ENCODE data around the gene CAPN10.
A peak's percentile ranks its signal among the peaks of the same experiment; 100 is the strongest.

Gene CAPN10

DNA sequence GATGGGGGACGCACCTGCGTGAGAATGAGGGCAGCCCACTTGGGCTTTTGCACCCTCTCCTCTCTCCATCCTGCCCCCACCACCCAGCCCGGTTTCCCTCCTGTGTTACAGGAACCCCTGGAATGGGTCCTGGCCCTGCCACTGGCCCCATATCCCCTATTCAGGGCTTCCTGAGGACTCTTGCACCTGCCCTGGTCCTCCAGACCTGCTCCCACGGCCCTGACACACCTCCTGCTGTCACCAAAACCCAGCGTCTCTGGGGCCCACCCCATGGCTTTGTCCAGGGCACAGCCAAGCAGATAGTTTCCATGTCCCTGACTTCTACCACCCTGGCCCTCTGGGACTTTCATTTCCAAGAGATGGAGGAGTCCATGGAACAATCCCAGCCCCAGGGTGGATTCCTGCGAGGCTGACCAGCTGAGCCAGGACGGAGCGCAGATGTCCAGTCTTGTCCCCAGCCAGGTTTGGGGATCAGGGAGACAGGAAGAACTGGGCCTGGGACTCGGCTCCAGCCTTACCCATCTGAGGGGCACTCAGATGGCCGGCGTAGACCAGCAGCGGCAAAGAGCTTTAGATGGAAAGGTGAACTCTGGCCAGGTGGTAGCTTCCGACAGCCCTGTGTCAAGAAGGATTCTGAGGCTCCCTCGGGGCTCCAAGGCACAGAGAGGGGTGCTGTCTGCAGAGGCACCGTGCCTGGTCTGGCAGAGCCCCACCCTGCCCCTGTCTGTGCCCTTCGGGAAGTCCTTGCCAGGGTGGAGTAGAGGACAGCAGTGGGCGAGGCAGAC is 50.8 kb downstream of the CAPN10 start:
- no peak for DNase-seq
- no peaks in the 10 kb centered on the region for H3K4me1 Mint-ChIP-seq
- H3K9me3 Mint-ChIP-seq, result peaks cover 25% of the 10 kb centered on the region
- H3K27ac Mint-ChIP-seq, result no peak overlapping the region
- CTCF ChIA-PET, result no interaction called here
- no peak overlapping the region for H3K4me3 Mint-ChIP-seq
- H3K36me3 Mint-ChIP-seq, result no peaks in the 10 kb centered on the region
- H3K27me3 Mint-ChIP-seq, result peaks cover 11% of the 10 kb centered on the region

DNA sequence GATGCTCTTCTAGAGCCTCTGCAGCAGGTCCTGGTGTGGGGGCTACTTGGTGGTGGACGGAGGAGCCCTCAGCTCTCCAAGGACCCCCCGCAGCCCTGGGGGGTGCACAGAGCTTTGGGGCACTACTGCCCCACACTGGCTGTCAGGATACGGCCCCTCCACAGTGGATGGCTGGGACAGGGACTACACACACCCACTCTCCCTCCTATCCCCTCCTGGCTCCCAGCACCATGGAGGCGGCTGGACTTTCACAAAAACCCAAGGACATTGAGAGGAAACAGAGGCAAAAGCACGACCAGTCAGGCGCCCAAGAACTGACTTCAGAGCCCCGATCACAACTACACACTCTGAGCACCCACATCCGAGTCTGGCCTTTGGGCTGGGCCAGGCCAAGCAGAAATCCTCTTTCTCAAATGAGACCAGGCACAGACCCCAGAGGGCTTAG is 51.4 kb downstream of the CAPN10 start:
- peaks cover 22% of the 10 kb centered on the region for H3K9me3 Mint-ChIP-seq
- H3K27ac Mint-ChIP-seq, result no peak overlapping the region

DNA sequence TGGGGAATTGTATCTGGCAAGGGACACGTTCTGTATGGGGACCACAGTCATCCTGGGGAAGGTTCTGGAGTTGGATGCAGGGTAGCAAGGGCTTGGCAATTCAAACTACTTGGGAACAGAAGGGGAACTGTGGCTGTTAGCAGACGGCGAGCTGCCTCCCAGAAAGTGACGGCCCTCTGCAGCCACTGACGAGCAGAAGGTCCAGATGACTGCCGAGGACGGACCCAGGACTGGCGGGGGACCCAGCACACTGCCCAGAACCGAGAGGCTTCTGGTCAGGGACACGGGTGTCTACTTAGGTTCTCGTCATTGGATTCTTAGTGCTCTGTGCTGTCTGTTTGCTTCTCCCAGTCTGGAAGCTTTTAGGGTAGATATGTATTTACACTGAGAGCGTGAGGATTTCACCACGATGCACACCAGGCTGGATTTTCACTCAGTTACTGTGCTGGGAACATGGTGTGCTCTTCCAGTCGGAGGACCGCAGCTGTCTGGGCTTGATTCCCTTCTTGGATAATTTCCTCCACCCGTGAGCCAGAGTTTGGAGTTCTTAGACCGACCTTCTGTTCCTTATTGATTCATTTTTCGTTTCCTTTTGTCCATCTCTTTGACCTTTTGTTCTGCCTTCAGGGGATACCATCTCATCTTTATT is 52.1 kb downstream of the CAPN10 start:
- H3K36me3 Mint-ChIP-seq, result no peaks in the 10 kb centered on the region
- DNase-seq, result no peak
- peaks cover 11% of the 10 kb centered on the region for H3K27me3 Mint-ChIP-seq
- CTCF ChIA-PET, result no interaction called here
- no peaks in the 10 kb centered on the region for H3K4me1 Mint-ChIP-seq
- no peak overlapping the region for H3K4me3 Mint-ChIP-seq
- H3K27ac Mint-ChIP-seq, result no peak overlapping the region
- peaks cover 15% of the 10 kb centered on the region for H3K9me3 Mint-ChIP-seq

More for the DNA sequence above, 51.4 kb downstream of the CAPN10 start:
- Mint-ChIP-seq H3K4me1 (no peaks in the 10 kb centered on the region), H3K4me3 (no peak overlapping the region), H3K36me3 (no peaks in the 10 kb centered on the region), H3K27me3 (peaks cover 11% of the 10 kb centered on the region)
- CTCF ChIA-PET, result no interaction called here
- DNase-seq, result no peak

DNA sequence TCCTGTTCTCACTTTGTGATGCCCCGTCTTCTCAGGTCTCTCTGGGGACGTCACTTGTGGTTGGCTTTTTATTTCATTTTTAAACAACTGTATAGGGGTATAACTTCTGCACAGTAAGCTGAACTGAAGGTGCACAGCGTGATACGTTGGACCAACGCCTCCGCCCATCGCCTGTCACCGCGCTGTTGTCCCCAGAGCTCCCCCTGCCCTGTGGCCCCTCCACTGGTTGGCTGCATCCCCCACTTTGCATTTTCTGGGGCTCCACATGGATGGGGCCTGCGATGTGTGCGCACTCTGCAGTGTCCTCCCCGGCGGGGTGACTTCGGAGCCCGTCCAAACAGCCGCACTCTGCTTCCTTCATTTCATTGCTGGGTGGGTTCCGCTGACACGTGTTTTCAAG is 53.0 kb downstream of the CAPN10 start:
- Mint-ChIP-seq H3K36me3 (no peaks in the 10 kb centered on the region), H3K27me3 (peaks cover 11% of the 10 kb centered on the region), H3K9me3 (peaks cover 9% of the 10 kb centered on the region), H3K4me1 (no peaks in the 10 kb centered on the region), H3K27ac (no peak overlapping the region), H3K4me3 (no peak overlapping the region)
- CTCF ChIA-PET, result no interaction called here
- no peak for DNase-seq

DNA sequence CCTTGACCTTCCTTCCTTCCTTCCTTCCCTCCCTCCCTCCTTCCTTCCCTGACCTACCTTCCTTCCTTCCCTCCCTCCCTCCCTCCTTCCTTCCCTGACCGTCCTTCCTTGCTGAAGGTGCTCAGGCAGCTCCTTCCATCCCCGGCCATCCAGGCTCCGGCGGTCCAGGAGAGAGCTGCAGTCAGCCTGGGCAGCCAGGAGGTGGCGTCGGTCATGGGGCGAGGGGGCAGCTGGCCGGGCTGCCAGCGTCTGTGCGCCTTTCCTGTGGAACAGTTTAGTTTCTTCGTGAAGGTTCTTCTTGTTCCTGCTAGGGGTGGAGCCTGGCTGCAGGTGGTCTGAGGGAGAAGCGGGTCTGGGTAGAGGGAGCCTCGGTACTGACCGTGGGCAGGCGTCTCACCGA is 54.4 kb downstream of the CAPN10 start:
- Mint-ChIP-seq H3K27ac (no peak overlapping the region), H3K4me3 (no peak overlapping the region), H3K36me3 (no peaks in the 10 kb centered on the region), H3K27me3 (peaks cover 11% of the 10 kb centered on the region), H3K9me3 (peaks cover 5% of the 10 kb centered on the region), H3K4me1 (peaks cover 2% of the 10 kb centered on the region)
- CTCF ChIA-PET, result no interaction called here
- no peak for DNase-seq

DNA sequence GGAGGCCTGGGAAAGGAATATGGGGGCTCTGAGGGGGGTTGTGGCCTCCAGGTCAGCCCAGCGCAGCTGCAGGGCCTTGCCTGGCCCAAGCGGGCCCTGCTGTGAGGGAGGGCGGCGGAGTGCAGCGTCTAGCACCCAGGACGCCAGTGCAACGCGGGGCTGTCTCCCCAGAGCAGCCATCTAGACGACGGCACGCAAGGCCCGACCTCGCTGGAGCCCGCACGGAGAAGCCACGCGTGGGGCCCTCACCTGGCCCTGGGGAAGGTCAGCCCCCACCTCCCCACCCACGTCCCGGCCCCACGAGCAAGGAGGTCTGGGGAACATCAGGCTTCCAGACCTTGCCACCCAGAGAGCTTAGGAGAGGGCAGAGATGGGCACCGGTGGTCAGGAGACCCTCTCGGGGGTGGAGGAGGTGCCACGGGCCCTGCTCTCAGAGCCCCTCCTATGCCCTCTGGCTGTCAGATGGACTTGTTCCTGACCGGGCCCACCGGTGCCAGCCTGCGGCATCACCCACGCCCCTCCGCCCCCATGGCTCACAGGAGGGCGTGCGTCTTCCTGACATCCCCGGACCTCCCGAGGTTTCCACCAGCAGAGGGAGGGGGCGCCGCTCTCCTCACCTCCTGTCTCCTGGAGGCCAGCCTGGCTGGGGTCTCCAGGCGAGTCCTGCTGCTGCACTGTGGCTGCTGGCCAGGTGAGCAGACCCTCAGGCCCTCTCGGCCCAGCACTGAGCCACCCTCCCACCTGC is 55.7 kb downstream of the CAPN10 start:
- Mint-ChIP-seq H3K27me3 (peaks cover 21% of the 10 kb centered on the region), H3K27ac (no peak overlapping the region), H3K4me1 (peaks cover 7% of the 10 kb centered on the region), H3K36me3 (no peaks in the 10 kb centered on the region), H3K9me3 (peaks cover 5% of the 10 kb centered on the region), H3K4me3 (no peak overlapping the region)
- no peak for DNase-seq
- CTCF ChIA-PET, result no interaction called here

DNA sequence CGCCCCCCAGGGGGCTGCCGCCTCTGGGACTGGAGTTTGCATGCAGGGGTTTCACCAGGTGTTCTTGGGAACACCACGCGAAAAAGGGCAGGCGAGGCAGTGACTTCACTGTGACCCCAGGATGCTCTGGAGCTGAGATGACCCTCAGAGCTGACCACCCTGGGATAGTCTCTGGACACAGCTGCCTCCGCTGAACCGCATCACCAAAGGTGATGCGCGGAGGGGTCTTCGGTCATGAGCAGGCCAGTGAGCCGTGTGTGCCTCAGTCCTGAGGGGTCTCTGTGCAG is 56.2 kb downstream of the CAPN10 start:
- no peak overlapping the region for H3K27ac Mint-ChIP-seq
- peaks cover 21% of the 10 kb centered on the region for H3K27me3 Mint-ChIP-seq
- no peak overlapping the region for H3K4me3 Mint-ChIP-seq
- H3K36me3 Mint-ChIP-seq, result no peaks in the 10 kb centered on the region
- CTCF ChIA-PET, result no interaction called here
- peaks cover 7% of the 10 kb centered on the region for H3K4me1 Mint-ChIP-seq
- peaks cover 5% of the 10 kb centered on the region for H3K9me3 Mint-ChIP-seq
- no peak for DNase-seq

DNA sequence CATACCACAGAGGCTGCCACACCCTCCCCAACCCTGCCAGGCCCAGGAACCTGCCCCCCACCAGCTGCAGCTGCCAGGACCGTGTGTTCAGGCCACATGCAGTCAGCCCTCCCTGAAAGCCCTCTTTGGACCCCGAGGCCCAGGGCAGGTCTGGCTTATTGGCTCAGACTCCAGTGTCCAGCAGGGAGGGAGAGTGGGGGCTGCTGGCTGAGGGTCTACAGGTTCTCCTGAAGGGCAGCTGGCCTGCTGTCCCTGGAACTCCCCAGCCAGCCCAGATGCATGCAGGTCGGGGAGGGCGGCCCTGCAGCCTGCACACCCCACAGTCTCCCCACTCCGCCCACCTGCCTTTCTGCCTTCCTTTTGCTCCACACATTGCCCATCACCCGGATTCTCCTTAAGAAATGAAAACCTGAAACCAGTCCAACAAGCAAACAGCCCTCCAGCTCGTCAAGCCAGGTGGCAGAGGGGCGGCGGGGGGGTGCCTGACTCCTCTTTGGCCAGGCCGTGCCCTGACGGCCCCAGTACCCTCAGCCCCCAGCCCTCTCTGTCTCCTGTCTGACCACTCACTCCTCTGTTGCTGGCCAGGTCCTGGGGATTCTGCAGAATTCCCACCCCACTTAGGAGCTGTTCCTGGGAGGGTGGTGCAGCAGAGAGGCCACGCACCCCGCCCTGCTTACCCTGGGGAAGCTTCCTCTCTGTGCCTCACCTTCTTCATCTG is 56.7 kb downstream of the CAPN10 start:
- DNase-seq, result no peak
- peak overlapping the region; percentile 60 for H3K27ac Mint-ChIP-seq

DNA sequence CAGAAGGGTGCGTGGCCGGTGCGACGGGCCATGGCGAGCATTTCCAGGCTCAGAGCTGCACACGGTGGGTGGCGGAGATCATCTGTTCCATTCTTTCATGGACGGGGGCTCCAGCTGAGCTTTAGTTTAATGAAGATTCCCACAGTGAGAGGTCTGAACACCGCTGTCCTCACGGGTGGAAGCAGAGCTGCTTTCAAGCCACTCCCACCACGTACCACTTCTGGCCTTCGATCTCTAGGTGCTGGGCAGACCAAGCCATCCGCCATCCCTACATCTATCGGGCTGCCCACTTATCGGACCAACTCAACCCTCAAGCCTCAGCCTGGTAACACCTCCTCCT is 57.2 kb downstream of the CAPN10 start:
- no peaks in the 10 kb centered on the region for H3K36me3 Mint-ChIP-seq
- peaks cover 7% of the 10 kb centered on the region for H3K4me1 Mint-ChIP-seq
- H3K27ac Mint-ChIP-seq, result no peak overlapping the region
- H3K9me3 Mint-ChIP-seq, result peaks cover 2% of the 10 kb centered on the region
- H3K4me3 Mint-ChIP-seq, result no peak overlapping the region
- CTCF ChIA-PET, result no interaction called here
- peaks cover 27% of the 10 kb centered on the region for H3K27me3 Mint-ChIP-seq
- DNase-seq, result no peak

More for the DNA sequence above, 56.7 kb downstream of the CAPN10 start:
- no peaks in the 10 kb centered on the region for H3K36me3 Mint-ChIP-seq
- CTCF ChIA-PET, result no interaction called here
- H3K27me3 Mint-ChIP-seq, result peaks cover 22% of the 10 kb centered on the region
- H3K4me3 Mint-ChIP-seq, result no peak overlapping the region
- peaks cover 7% of the 10 kb centered on the region for H3K4me1 Mint-ChIP-seq
- H3K9me3 Mint-ChIP-seq, result peaks cover 3% of the 10 kb centered on the region

DNA sequence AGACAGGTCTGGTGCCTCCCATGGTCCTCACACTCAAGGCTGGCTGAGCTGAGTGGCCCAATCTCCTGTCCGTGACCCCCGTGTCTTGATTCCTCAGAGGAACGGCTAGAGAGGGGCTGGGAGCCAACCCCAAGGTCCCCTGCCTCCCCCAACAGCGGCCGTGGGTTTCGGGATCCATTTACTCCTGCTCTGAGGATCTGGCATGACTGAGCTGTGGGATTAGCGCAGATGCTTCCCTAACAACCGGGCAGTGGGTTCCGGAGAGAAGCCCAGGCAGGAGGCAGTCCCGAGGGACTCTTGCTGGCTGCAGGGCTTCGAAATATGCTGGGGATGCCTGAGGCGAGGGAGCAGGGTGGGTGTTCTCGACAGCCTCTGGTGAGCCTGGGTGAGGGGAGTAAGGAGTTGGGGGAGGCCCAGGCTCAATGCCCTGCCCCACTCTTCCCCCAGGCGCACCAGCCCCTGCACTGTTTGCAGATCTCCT is 57.7 kb downstream of the CAPN10 start:
- Mint-ChIP-seq H3K4me1 (peaks cover 7% of the 10 kb centered on the region), H3K9me3 (no peaks in the 10 kb centered on the region), H3K27me3 (peaks cover 31% of the 10 kb centered on the region), H3K4me3 (no peak overlapping the region), H3K27ac (no peak overlapping the region), H3K36me3 (no peaks in the 10 kb centered on the region)
- CTCF ChIA-PET, result no interaction called here
- no peak for DNase-seq

DNA sequence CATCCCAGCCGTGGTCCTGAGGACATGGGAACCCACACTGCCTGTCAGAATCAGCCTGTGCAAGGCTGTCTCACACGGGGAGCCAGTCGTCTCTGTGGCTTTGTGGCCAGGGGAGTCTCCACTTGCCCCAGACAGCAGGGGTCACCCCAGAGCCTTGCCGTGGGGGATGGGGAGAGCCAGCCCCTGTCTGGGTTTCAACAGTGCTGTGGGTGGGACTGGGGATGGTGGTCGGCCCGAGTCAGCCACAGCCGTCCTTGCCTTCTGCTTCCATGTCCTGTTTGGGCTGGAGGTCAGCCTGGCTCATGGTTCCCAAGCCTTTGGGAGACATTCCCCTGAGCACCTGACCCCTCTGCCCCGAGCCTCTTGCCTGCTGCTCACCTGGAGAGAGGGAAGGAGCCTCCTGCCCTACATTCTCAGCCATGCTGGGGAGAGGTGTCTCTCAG is 58.3 kb downstream of the CAPN10 start:
- no peak for DNase-seq

DNA sequence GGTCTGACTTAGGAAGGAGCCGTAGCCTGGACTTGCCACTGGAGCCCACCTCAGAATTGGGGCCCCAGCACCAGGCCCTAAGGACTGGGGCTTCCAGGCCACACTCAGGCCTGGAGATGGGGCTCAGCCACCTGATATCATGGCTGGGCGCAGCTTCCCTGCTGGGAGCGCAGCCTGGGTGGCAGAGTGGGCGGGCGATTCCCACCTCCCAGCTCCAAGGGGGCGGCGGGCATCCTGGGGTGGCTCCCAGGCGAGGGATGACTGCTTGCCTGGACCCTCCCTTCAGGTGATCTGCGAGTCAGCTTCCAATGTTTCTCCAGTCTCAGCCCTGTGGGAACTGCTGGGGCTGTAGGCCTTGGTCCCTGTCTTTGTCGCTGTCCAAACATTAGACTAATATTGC is 58.8 kb downstream of the CAPN10 start:
- Mint-ChIP-seq H3K9me3 (no peaks in the 10 kb centered on the region), H3K36me3 (no peaks in the 10 kb centered on the region), H3K27ac (no peak overlapping the region), H3K27me3 (peaks cover 39% of the 10 kb centered on the region), H3K4me1 (peaks cover 7% of the 10 kb centered on the region), H3K4me3 (no peak overlapping the region)
- CTCF ChIA-PET, result no interaction called here
- DNase-seq, result no peak

More for the DNA sequence above, 58.3 kb downstream of the CAPN10 start:
- Mint-ChIP-seq H3K36me3 (no peaks in the 10 kb centered on the region), H3K9me3 (no peaks in the 10 kb centered on the region), H3K27ac (no peak overlapping the region), H3K4me1 (peaks cover 7% of the 10 kb centered on the region), H3K4me3 (no peak overlapping the region), H3K27me3 (peaks cover 36% of the 10 kb centered on the region)
- CTCF ChIA-PET, result no interaction called here

DNA sequence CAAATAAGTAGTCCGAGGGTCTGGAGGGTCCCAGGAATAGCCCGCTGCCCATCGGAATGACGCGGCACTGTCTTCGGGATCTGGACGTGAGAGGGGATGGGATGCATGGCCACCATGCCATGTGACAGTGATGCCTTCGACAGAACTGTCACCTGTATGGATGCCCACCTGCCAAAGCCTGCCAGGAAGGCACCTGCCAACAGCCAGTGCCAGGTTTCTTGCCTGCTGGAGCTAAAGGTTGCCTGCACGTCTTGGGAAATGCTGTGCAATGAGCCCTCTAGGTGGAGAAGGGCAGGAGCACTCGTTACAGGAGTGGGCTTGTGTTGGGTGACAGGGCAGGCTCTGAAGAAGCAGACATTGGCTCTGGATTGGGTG is 59.3 kb downstream of the CAPN10 start:
- H3K4me1 Mint-ChIP-seq, result peaks cover 7% of the 10 kb centered on the region
- H3K9me3 Mint-ChIP-seq, result no peaks in the 10 kb centered on the region
- H3K4me3 Mint-ChIP-seq, result no peak overlapping the region
- peaks cover 43% of the 10 kb centered on the region for H3K27me3 Mint-ChIP-seq
- H3K27ac Mint-ChIP-seq, result no peak overlapping the region
- CTCF ChIA-PET, result no interaction called here
- no peak for DNase-seq
- no peaks in the 10 kb centered on the region for H3K36me3 Mint-ChIP-seq

DNA sequence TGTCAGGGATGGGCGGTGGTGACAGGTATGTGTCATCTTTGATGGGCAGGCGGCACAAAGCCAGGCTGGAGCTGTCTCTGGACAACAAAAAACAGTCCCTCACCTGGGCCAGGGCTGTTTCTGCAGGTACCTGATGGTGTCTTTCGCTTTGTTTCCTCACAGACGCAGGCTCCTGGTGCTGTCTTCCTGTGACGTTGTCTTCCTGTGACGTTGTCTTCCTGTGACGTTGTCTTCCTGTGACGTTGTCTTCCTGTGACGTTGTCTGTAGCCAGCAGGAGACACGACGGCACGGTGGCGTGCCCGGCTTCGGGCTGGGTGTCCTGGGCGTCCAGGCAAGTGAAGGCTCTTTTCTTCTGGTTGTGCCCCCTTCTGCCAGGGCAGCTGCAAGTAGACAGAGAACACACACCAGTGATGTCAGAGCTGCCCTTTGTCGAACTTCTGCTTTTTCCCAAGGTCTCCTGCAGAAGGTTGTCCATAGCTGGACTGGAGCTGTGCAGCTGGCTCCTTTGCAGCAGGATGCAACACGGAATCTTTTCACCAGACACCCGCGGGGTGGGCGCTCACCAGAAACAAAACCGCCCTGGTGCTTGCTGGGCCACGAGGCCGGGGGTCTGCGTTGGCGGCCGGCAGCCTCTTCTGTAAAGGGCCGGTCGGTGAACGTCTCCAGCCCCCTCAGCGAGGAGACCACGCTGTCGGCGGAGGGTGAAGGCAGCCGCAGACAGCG is 59.8 kb downstream of the CAPN10 start:
- no peak overlapping the region for H3K4me3 Mint-ChIP-seq
- peak overlapping the region; percentile 67 for H3K27ac Mint-ChIP-seq
- no peaks in the 10 kb centered on the region for H3K9me3 Mint-ChIP-seq
- peaks cover 7% of the 10 kb centered on the region for H3K4me1 Mint-ChIP-seq
- CTCF ChIA-PET, result no interaction called here
- no peaks in the 10 kb centered on the region for H3K36me3 Mint-ChIP-seq
- H3K27me3 Mint-ChIP-seq, result peaks cover 49% of the 10 kb centered on the region
- DNase-seq, result no peak
